ENCODE results near the gene PLCL2. TPM values are rescaled to one million over a fixed set of nuclear protein-coding genes. Genes with fewer than 3 reads are reported as not detected.

The PLCL2 gene
- total RNA-seq, 1 experiment from 2014 or later, result 32.1 TPM

DNA sequence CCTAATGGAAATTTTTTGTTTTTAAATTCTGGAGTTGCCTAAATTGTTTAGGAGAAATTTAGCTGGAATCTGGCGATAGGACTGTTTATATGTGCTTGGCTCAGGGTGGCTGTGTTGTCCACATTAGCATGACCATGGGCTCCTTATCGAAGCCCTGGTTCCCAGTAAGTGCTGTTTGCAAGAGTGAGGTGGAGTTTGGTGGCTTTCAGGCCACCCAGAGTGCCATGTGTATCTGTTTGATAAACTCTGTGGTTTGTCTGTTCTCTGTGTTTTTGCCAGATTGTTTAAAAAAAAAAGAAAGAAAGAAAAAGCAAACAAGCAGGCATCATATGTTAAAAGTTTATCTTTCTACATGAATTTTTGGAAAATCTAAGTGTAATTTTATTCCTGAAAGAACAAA is 51.5 kb downstream of the PLCL2 start:
- Histone ChIP-seq H3K4me1 (ENCODE audit: insufficient read depth, low read length) (no peaks in the 10 kb centered on the region; the same call in none of the 2 replicates), H3K9me3 (ENCODE audit: control insufficient read depth, low read depth, low read length) (no peaks in the 10 kb centered on the region), H3K14ac (ENCODE audit: insufficient read depth, low read length) (no peak overlapping the region), H3K27ac (ENCODE audit: insufficient read length, low read depth, low read length) (no peak overlapping the region), H2BK120ac (ENCODE audit: low read depth, low read length, poor library complexity, severe bottlenecking) (no peak overlapping the region), H4K20me1 (ENCODE audit: control insufficient read depth, insufficient read depth, insufficient read length) (no peaks in the 10 kb centered on the region), H4K8ac (replicated peaks; ENCODE audit: insufficient read length, low read depth, low read length) (no peak overlapping the region), H3K56ac (ENCODE audit: insufficient read length, low read depth, low read length) (no peak overlapping the region), H2BK15ac (ENCODE audit: low read depth, low read length) (no peak overlapping the region), H3K9ac (ENCODE audit: extremely low read depth, insufficient read length, low read length) (no peak overlapping the region), H3K4ac (ENCODE audit: low read depth, low read length) (no peak overlapping the region), H3K79me2 (ENCODE audit: insufficient read depth, low read length) (no peaks in the 10 kb centered on the region), H2BK20ac (ENCODE audit: low read depth, low read length, poor library complexity, severe bottlenecking) (no peak overlapping the region), H3K27me3 (ENCODE audit: insufficient read depth, low read length) (no peaks in the 10 kb centered on the region), H3K23me2 (ENCODE audit: insufficient read length, low read depth, low read length, poor library complexity, severe bottlenecking) (no peaks in the 10 kb centered on the region), H3K79me1 (ENCODE audit: insufficient read depth, low read depth, low read length, poor library complexity, severe bottlenecking) (no peaks in the 10 kb centered on the region), H3K23ac (ENCODE audit: insufficient read length, low read depth, low read length) (no peak overlapping the region), H4K5ac (ENCODE audit: insufficient read length, low read depth, low read length) (no peak overlapping the region), H3T11ph (ENCODE audit: low read length) (no peak overlapping the region), H3K4me2 (ENCODE audit: insufficient read depth, insufficient read length, low read length) (no peak overlapping the region), H2AK5ac (ENCODE audit: insufficient read length, low read length) (no peak overlapping the region), H4K91ac (ENCODE audit: insufficient read length, low read depth, low read length) (no peak overlapping the region), H2BK5ac (ENCODE audit: insufficient read length, low read length) (no peak overlapping the region), H2BK12ac (ENCODE audit: insufficient read length, low read depth, low read length) (no peak overlapping the region), H3K18ac (ENCODE audit: insufficient read length, low read depth, low read length) (no peak overlapping the region), H2AFZ (ENCODE audit: low read length) (no peak overlapping the region)
- peaks cover 44 to 46% of the 10 kb centered on the region in 2 experiments for H3K4me1 Mint-ChIP-seq
- no peak overlapping the region for H3K4me3 Mint-ChIP-seq
- no CpG with 5 or more reads among the region's 2 CpGs for WGBS (ENCODE audit: extremely low coverage, insufficient read length, low lambda C conversion rate)
- DNase-seq, result no peak
- TF ChIP-seq, protein P1, sequence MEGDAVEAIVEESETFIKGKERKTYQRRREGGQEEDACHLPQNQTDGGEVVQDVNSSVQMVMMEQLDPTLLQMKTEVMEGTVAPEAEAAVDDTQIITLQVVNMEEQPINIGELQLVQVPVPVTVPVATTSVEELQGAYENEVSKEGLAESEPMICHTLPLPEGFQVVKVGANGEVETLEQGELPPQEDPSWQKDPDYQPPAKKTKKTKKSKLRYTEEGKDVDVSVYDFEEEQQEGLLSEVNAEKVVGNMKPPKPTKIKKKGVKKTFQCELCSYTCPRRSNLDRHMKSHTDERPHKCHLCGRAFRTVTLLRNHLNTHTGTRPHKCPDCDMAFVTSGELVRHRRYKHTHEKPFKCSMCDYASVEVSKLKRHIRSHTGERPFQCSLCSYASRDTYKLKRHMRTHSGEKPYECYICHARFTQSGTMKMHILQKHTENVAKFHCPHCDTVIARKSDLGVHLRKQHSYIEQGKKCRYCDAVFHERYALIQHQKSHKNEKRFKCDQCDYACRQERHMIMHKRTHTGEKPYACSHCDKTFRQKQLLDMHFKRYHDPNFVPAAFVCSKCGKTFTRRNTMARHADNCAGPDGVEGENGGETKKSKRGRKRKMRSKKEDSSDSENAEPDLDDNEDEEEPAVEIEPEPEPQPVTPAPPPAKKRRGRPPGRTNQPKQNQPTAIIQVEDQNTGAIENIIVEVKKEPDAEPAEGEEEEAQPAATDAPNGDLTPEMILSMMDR (conservative IDR thresholded peaks at IDR 0.05), result no peak
- no peaks in the 10 kb centered on the region for H3K27me3 Mint-ChIP-seq (ENCODE audit: low read depth)
- no peaks in the 10 kb centered on the region for H3K9me3 Mint-ChIP-seq
- H3K36me3 Mint-ChIP-seq (ENCODE audit: insufficient read depth in 1 of 3, low read depth in 3 of 3), result peaks cover 0 to 4% (median 0%) of the 10 kb centered on the region in 3 experiments; a peak in 1 of 7 replicates
- H3K27ac Mint-ChIP-seq, result peak overlapping the region in 1 of 3 experiments; percentile 24; a peak in 1 of 7 replicates
